DND-41 (cell line): ENCODE results near the gene TALDO1.

ENCODE experiments used
- ATAC-seq: fragments of 200-7000 bp; cut with Tn5 transposase; 3 replicates; pipeline ENCODE4 v1.9.1; 2021; ENCODE audit warnings: low read depth; ENCODE audit not compliant: insufficient read depth
- DNase-seq: peaks from one replicate; pipeline ENCODE4 v3.0.0-alpha.2; 2020
- H2AFZ ChIP-seq: 2 replicates; pipeline ENCODE4 v1.6.0; 2012; ENCODE audit warnings: low read depth, low read length
- H3K27ac ChIP-seq: 2 replicates; pipeline ENCODE4 v1.5.1; 2012; ENCODE audit warnings: low read length, inconsistent platforms
- H3K27me3 ChIP-seq: fragments of 200-600 bp; sonication (generic); 2 replicates; pipeline ENCODE4 v1.6.0; 2012; ENCODE audit warnings: low read length, mild to moderate bottlenecking, inconsistent platforms; ENCODE audit not compliant: insufficient read depth, poor library complexity
- H3K36me3 ChIP-seq: 2 replicates; pipeline ENCODE4 v1.5.1; 2012; ENCODE audit warnings: low read length, inconsistent platforms; ENCODE audit not compliant: insufficient read depth
- H3K4me1 ChIP-seq: 2 replicates; pipeline ENCODE4 v1.5.1; 2012; ENCODE audit warnings: mild to moderate bottlenecking, low read length; ENCODE audit not compliant: insufficient read depth
- H3K4me2 ChIP-seq: 2 replicates; pipeline ENCODE4 v1.6.0; 2012; ENCODE audit warnings: mild to moderate bottlenecking, moderate library complexity, low read length, inconsistent platforms; ENCODE audit not compliant: insufficient read depth
- H3K4me3 ChIP-seq, 2 experiments: fragments of 200-600 bp in 1 of 2; shearing (Covaris generic) in 1 of 2; 2 replicates each; pipeline ENCODE4 v1.5.1; 2012 to 2016; ENCODE audit warnings: inconsistent platforms in 2 of 2, low read length in 2 of 2, mild to moderate bottlenecking in 2 of 2, low read depth in 1 of 2, moderate library complexity in 1 of 2
- H3K79me2 ChIP-seq: 2 replicates; pipeline ENCODE4 v1.6.0; 2012; ENCODE audit warnings: low read length, inconsistent platforms; ENCODE audit not compliant: insufficient read depth
- H3K9ac ChIP-seq: 2 replicates; pipeline ENCODE4 v1.6.0; 2012; ENCODE audit warnings: low read depth, mild to moderate bottlenecking, inconsistent platforms, low read length, moderate library complexity
- H3K9me3 ChIP-seq: 2 replicates; pipeline ENCODE4 v1.5.1; 2012; ENCODE audit warnings: low read length, moderate library complexity, mild to moderate bottlenecking, inconsistent platforms; ENCODE audit not compliant: insufficient read depth, severe bottlenecking
- H4K20me1 ChIP-seq: 2 replicates; pipeline ENCODE4 v1.6.0; 2012; ENCODE audit warnings: low read length; ENCODE audit not compliant: insufficient read depth
- EZH2 ChIP-seq: IDR thresholded peaks from 3 replicates; pipeline ENCODE4 v1.6.1; 2012; ENCODE audit warnings: borderline replicate concordance, low read depth, mild to moderate bottlenecking, moderate library complexity, low read length, inconsistent platforms; ENCODE audit not compliant: severe bottlenecking
- TF ChIP-seq, protein P1 (sequence below): IDR thresholded peaks from 2 replicates; pipeline ENCODE4 v1.5.1; 2012; ENCODE audit warnings: borderline replicate concordance, low read length, moderate library complexity, mild to moderate bottlenecking; ENCODE audit not compliant: poor library complexity, severe bottlenecking; ENCODE audit errors: extremely low read depth

TALDO1 gene

DNA sequence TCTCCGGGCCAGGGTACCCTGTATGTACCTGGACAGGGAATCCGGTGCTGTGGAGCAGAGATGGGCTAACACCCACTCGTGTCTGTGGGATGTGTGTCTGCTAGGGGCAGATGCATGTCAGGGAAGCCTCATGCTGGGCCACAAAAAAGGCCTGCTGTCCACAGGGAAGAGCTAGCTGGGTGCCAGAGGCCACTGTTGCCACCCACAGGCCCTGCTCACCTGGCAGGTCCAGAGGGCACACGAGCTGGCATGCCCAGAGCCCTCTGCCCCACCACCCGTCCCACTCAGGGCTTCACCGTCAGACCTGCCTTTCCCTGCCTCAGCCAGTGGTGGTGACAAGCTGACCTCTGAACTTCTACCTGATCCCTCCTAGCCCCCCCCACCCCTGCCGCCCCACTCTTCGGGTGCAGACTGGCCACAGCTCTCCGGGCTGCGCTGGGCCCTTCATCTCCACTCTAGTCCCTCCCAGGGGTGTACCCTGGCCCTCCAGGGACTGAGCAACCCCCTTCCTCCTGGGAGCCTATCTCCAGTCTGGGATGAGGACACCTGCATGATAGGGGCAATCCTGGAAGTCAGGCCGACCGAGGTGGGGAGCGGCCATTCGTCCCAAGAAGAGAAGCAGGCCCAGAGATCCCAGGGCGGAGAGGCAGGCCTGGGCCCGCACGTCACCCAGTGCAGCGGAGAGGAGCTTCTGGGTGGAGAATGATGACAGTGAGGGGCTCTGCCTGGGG, 49.5 kb downstream of the TALDO1 start:
- ATAC-seq = no peak

DNA sequence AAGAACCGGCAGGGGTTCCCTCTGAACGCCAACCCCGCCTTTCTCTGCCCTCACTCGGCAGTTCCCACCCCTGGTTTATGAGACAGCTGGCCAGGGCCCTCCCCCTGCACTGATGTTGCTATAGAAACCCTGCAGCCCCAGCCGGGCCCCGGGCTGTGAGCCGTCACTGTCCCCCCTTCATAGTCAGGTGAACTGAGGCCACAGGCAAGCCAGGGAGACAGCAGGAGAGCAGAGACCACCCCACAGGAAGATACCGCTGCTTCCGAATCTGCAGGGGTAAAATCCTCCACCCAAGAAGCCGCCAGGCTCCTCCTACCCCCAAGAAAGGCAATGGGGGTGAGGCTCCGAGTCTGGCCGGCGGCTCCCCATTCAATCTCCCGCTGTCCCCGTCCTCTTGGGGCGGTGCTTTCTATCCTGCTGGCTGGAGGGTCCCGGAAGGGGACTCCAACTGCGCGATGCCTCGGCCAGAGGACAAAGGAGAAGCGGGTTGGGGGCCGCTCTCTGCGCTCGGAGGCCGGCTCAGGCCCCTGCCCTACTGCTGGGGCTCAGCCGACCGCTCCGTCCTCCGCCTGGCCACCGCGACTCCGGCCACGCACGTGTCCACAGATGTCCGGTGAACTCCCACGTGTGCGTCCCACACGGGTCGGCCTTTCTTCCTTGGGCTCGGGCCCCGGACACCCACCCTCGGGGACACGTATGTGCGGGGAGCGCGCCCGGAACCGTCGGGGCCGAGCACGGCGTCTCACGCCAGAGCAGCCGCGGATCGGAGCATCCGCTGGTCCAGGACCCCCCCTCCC, 50.2 kb downstream of the TALDO1 start:
- Histone ChIP-seq H3K27me3 (no peaks in the 10 kb centered on the region), H3K79me2 (peaks cover 31% of the 10 kb centered on the region), H3K9ac (peak overlapping the region; percentile 86), H2AFZ (peak overlapping the region; percentile 80), H3K4me3 (peak overlapping the region; percentile 67 to 98), H3K9me3 (no peaks in the 10 kb centered on the region), H4K20me1 (peaks cover 63% of the 10 kb centered on the region), H3K36me3 (peaks cover 56% of the 10 kb centered on the region), H3K4me2 (peak overlapping the region; percentile 97), H3K4me1 (peaks cover 52% of the 10 kb centered on the region), H3K27ac (peak overlapping the region; percentile 84)
- ATAC-seq = peak; percentile 64
- DNase-seq = peak; percentile 92
- TF ChIP-seq, protein P1, sequence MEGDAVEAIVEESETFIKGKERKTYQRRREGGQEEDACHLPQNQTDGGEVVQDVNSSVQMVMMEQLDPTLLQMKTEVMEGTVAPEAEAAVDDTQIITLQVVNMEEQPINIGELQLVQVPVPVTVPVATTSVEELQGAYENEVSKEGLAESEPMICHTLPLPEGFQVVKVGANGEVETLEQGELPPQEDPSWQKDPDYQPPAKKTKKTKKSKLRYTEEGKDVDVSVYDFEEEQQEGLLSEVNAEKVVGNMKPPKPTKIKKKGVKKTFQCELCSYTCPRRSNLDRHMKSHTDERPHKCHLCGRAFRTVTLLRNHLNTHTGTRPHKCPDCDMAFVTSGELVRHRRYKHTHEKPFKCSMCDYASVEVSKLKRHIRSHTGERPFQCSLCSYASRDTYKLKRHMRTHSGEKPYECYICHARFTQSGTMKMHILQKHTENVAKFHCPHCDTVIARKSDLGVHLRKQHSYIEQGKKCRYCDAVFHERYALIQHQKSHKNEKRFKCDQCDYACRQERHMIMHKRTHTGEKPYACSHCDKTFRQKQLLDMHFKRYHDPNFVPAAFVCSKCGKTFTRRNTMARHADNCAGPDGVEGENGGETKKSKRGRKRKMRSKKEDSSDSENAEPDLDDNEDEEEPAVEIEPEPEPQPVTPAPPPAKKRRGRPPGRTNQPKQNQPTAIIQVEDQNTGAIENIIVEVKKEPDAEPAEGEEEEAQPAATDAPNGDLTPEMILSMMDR = no peak
- no peak for TF ChIP-seq EZH2

More for the DNA sequence above, 49.5 kb downstream of the TALDO1 start:
- Histone ChIP-seq H2AFZ (0 out of 2 replicates have a peak overlapping the region, but pooled peaks have one; percentile 80), H3K9ac (peak overlapping the region; percentile 86), H3K4me1 (peaks cover 44% of the 10 kb centered on the region), H3K36me3 (peaks cover 56% of the 10 kb centered on the region), H3K9me3 (no peaks in the 10 kb centered on the region), H4K20me1 (peaks cover 58% of the 10 kb centered on the region), H3K4me3 (peak overlapping the region; percentile 67 to 98; a peak in 3 of 4 replicates), H3K27me3 (no peaks in the 10 kb centered on the region), H3K79me2 (peaks cover 23% of the 10 kb centered on the region), H3K27ac (peak overlapping the region; percentile 84), H3K4me2 (peak overlapping the region; percentile 97)
- DNase-seq = no peak
- TF ChIP-seq EZH2 = no peak
- TF ChIP-seq, protein P1 = no peak

DNA sequence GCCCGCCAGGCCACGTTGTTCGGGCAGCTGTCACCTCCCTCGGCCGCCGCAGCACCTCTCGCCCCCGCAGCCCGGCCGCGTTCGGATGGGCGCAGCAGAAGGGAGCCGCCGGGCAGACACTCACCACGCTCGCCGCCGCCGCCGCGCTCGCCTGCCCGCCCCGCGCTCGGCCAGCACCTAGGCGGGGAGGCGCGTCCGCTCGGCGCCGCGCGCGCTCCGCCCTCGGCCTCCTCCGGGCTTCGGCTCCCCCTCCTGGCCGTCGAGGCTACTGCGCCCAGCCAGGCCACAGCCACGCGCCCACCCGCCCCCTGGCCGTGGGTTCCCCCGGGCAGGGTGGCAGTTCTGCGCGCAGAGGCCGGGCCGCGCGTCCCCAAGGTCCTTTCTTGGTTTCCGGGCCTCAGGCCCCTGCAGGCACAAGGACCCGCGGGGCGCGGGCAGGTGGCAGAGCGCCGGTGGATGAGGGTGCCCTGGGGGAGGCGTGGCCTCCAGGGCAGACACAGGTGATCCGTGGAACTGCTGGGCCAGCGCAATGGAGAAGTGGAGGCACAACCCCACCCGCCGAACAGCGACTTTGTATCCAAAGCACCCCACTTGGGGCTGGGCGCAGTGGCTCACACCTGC, 50.9 kb downstream of the TALDO1 start, which contains the start of gene SLC25A22:
Gene SLC25A22, minus strand, starts transcription at position 189 of the 621 bp plus-strand sequence. CDS start 3,275 bp downstream, outside the sequence.
- Histone ChIP-seq H3K4me1 (peaks cover 59% of the 10 kb centered on the region), H3K79me2 (peaks cover 38% of the 10 kb centered on the region), H3K36me3 (peaks cover 59% of the 10 kb centered on the region), H4K20me1 (peaks cover 65% of the 10 kb centered on the region), H3K4me3 (peak within 1 kb of the TSS; percentile 67 to 98), H3K27me3 (no peaks in the 10 kb centered on the region), H3K9ac (peak within 1 kb of the TSS; percentile 86), H3K9me3 (no peaks in the 10 kb centered on the region), H3K4me2 (peak within 1 kb of the TSS; percentile 97), H3K27ac (peak within 1 kb of the TSS; percentile 84), H2AFZ (peak within 1 kb of the TSS; percentile 80)
- no peak for TF ChIP-seq EZH2
- TF ChIP-seq, protein P1 = peak; percentile 84
- peak; percentile 81 for DNase-seq
- ATAC-seq = peak; percentile 50
